Forelimb muscle (tissue), 1 donor: ENCODE results near the gene OR52E2. TPM values are rescaled to one million over a fixed set of nuclear protein-coding genes. Genes with fewer than 3 reads are reported as not detected.
"Not testable (repeated sequence)": the region's sequence is repeated elsewhere in the genome, so short reads cannot be mapped to it uniquely, and the experiment has no call there.

ENCODE experiments used
- DNase-seq: peaks from one replicate; pipeline ENCODE4 v3.0.0-alpha.2; 2013; ENCODE audit warnings: low read depth
- polyA plus RNA-seq: library from polyadenylated mRNA; unstranded; fragments of 120-200 nt; gene quantifications from one replicate; pipeline ENCODE4 v1.2.1, GENCODE V29; 2013; ENCODE audit not compliant: insufficient read length

The OR52E2 gene
- polyA plus RNA-seq = not detected

DNA sequence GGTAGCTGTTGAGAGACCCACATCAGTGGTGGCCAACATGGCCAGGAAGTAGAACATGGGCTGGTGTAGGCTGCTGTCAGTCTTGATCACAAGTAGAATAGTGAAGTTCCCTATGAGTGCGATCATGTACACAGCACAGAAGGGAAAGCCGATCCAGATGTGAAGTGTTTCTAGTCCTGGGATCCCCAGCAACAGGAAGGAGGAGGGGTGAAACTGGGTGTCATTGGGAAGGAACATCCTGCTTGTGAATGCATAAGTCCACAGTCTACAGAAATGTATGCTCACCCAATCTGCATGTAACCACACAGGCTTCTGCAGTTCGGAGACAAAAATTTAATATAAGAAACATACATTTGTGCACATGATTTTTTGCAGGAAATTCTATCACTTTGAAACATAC lies at the start of gene OR52E2:
Gene OR52E2, minus strand, starts transcription at position 237 of the 400 bp plus-strand sequence. Its CDS starts 0 bp downstream, at position 237.
- no peak for DNase-seq

- no peak for DNase-seq
These were observed 47.9 kb upstream of the OR52E2 start for GRCh38 chr11:5107285-5107684.

DNA sequence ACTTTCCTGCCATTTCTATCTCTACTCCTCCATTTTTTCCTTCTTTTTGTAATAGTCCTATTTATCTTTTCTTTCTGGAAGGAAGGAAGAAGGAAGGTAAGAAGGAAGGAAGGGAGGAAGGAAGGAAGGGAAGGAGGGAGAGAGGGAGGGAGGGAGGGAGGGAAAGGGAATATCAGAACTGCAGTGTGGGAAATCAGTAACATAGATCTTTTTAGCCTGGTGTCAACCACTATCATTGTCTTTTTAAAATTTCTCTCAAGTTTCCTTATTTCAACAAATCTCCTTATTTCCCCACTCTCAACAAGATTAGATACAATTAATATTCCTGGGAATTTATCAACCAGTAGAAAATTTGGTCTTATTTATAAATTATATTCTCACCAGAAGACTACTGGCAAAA lies 43.6 kb upstream of the OR52E2 start:
- no peak for DNase-seq

DNA sequence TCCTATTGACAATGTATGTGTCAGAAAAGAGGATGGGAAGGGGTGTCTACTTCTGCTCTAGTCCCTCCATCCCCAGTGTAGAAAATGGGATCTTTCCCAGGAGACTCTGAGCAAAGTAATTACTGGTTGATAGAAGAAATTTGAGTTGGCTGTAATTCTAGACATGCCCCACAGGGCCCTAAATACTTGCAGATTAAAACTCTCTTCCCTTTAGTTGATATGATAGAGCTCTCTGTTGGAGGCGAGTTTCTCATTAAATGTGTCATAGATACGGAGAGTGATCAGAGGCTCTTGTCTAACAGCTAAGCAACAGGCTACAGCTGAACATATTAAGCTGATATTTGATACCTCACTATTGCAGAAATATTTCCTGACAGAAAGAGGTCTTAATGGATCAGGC lies 42.8 kb upstream of the OR52E2 start:
- no peak for DNase-seq

DNA sequence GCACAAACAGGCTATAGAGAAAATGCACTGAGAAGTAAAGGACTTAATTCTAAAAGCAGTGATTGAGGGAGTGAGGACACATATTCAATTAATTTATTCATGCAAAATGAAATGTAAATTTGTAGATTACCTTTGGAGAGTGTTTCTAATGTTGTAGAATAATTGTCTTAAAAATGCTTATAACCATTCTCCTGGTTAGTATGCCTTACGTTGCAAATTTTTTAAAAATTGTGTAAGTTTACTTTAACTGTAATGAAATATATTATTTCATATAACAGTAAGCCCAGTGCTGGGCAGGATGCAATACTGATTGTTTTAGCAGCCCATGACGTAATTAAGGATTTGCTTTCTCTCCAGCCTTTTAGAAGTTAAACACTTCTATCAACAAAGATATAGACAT lies 36.6 kb upstream of the OR52E2 start:
- no peak for DNase-seq

- DNase-seq = no peak
These were observed 33.6 kb upstream of the OR52E2 start for GRCh38 chr11:5092821-5093585.

DNA sequence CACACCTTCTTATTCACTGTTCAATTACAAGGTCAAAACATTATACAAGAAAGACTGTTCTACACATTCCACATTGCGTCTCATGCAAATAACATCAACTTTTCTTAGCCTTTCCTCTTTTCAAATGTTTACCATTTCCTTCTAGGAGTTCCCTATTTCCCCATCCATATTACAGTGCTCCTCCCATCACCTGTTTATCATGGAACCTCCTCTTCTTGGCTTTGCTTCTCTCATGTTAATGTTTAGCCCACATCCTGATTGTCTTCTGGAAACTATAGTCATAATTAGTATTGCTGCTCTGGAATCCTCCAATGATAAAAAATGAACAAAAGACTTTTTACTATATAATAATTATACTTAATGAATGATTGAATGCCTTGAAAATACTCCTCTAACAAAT lies 31.2 kb upstream of the OR52E2 start:
- no peak for DNase-seq

DNA sequence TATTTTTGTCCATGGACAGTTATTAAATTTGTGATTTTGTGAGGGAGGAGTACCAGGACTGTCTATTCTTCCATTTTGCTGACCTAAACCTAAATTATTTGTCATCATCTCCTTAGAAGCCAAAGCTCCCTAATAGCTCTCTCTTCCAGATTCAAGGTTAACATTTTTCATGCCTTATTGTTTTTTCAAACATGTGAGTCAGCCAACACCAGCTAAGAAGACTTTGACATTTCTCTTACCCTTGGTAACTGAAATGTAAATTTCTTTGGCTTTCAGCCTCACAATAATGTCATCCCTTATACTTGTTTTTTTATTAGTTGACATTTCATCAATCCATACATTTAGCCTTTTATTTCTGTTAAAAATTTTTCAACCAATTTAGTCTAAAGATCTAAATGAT lies 29.1 kb upstream of the OR52E2 start:
- DNase-seq = no peak

- no peak for DNase-seq
These were observed 24.2 kb upstream of the OR52E2 start for GRCh38 chr11:5083602-5084001.

GRCh38 chr11:5081405-5081804 lies 22.0 kb upstream of the OR52E2 start:
- no peak for DNase-seq

DNA sequence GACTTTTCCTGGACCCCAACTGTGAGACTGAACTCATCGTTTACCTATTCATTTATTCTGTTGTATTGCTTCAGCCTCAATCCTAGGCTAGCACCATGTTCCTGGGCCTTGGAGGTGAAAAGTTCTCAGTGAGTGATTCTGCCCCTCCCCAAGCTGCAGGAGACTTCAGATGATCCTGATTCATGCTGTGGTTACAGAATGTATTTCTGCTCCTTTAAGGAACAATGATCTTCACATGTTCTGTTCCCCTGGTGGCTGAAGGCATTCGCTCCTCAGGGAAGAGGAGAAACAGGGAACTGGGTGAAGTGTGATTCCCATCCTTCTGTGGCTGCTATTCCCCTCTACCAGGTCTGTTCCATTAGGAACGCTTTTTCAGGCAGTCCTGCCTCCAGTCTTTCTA lies 12.4 kb upstream of the OR52E2 start:
- no peak for DNase-seq

GRCh38 chr11:5069272-5069671 lies 9.8 kb upstream of the OR52E2 start, which contains the start of gene OR52E1:
TSS of gene OR52E1 (plus strand) at chr11:5069572.
- DNase-seq = no peak

DNA sequence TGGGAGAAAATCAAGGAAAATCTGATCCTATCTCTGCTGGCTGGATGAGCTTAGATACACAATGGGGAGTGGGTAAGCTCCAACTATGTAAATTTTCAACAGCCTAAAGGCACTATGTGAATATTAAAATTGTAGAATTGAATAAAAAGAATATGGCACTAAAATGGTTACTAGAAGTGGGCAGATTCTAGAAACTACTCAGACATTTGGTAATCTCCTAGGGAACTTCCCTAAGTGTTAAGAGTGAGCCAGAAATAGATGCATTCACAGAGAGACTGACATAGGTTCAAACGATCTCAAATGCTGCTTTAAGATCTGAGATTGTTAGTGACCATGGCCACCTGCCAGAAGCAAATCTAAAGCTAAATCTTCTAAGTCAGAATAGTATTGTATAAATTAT lies 5.6 kb upstream of the OR52E2 start:
- no peak for DNase-seq

DNA sequence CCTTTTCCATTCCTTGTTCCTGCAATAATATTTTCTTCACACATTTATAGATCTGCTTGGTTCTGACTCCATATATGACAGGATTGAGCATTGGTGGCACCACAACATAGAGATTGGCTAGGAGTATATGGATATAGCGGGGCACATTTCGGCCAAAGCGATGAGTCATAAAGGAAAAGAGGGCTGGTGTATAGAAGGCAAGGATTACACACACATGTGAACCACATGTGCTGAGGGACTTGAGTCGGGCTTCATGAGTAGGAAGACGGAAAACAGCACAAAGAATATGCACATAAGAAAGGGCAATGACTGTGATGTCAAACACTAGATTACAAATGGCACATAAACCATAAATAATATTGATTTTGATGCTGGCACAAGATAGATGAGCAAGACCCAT lies 748 bp downstream of the OR52E2 start:
- DNase-seq = not testable (repeated sequence)

- DNase-seq = no peak
These were observed 12.6 kb downstream of the OR52E2 start for GRCh38 chr11:5046754-5047330.

- DNase-seq = no peak
These were observed 13.2 kb downstream of the OR52E2 start, which contains the start of gene OR52J3 for GRCh38 chr11:5046226-5046625. TSS of gene OR52J3 (plus strand) at chr11:5046526. CDS start at chr11:5046526, 0 bp downstream.

DNA sequence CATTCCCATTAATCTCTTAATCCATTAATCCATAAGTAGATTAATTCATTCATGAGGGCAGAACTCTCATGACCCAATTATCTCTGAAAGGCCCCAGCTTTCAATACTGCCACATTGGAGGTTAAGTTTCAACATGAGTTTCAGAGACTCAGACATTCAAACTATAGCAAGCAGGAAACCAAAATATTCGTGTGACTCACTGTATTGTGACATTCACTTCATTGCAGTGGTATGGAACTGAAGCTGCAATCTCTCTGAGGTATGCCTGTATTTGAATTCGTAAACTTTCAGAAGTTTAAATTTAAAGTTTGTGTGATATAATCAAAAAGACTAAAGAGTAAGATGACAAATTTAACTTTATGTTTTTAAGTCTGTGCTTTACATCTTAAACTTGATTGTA lies 16.0 kb downstream of the OR52E2 start:
- no peak for DNase-seq

GRCh38 chr11:5042091-5042490 lies 17.3 kb downstream of the OR52E2 start:
- DNase-seq = no peak

DNA sequence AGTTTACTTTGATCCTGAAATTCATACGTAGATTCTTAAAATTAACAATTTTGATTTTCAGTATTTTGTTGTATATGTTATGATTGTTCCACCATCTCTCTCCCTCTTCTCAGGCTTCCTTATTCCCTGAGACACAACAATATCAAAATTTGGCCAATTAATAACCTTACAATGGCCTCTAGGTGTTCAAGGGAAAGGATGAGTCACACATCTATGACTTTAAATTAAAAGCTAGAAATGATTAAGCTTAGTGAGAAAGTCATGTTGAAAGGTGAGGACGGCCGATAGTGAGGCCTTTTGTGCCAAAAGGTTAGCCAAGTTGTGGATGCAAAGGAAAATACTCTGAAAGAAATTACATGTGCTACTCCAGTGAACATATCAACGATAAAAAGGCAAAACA lies 18.6 kb downstream of the OR52E2 start:
- DNase-seq = no peak

GRCh38 chr11:5038341-5038740 lies 21.1 kb downstream of the OR52E2 start:
- DNase-seq = no peak

- DNase-seq = no peak
These were observed 21.5 kb downstream of the OR52E2 start for GRCh38 chr11:5037926-5038325.

GRCh38 chr11:5036669-5037068 lies 22.8 kb downstream of the OR52E2 start:
- DNase-seq = no peak

DNA sequence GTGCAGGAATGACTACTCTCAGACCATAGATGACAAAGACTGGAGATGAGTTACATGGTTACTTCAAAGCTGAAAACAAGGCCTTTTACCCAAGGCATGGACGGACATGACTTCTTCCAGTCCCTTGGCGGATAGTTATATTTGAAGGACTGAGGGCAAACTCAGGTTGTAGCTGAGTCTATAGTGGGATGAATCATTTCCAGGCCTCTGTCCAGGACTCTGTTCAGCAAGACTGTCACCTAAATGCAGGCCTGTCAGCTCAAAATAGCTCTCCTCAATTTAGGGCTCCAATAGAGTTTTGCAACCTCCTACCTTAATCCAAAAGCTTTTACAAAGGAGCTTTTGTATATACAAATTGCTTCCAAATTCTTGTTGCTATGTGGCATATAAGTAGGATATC lies 37.4 kb downstream of the OR52E2 start:
- no peak for DNase-seq
